HG02678 (cell line): Measurements from ENCODE around the gene LSMEM2.
"Not testable (repeated sequence)": the region's sequence is repeated elsewhere in the genome, so short reads cannot be mapped to it uniquely, and the experiment has no call there.

Experiments used
- ATAC-seq: cut with Tn5 transposase; IDR thresholded peaks from one replicate; pipeline ENCODE4 v1.9.1; 2021; ENCODE audit warnings: mild to moderate bottlenecking, moderate library complexity; ENCODE audit not compliant: unreplicated experiment

Gene LSMEM2

GRCh38 chr3:50264383-50264963 is 14.4 kb upstream of the LSMEM2 start:
- no peak for ATAC-seq

GRCh38 chr3:50264964-50265485 is 13.9 kb upstream of the LSMEM2 start:
- ATAC-seq, result no peak

- ATAC-seq, result no peak
Measured at GRCh38 chr3:50265571-50265970, 13.3 kb upstream of the LSMEM2 start.

GRCh38 chr3:50266017-50266416 is 12.9 kb upstream of the LSMEM2 start:
- no peak for ATAC-seq

GRCh38 chr3:50266836-50267235 is 12.1 kb upstream of the LSMEM2 start:
- ATAC-seq, result no peak

- no peak for ATAC-seq
Measured at GRCh38 chr3:50267280-50267913, 11.5 kb upstream of the LSMEM2 start.

- no peak for ATAC-seq
Measured at GRCh38 chr3:50268276-50268675, 10.6 kb upstream of the LSMEM2 start.

- ATAC-seq, result no peak
Measured at GRCh38 chr3:50268703-50269451, 10.0 kb upstream of the LSMEM2 start, which contains the start of gene SEMA3B. Gene SEMA3B, plus strand, starts transcription at chr3:50269147. Its CDS starts 94 bp downstream, at chr3:50269241.

- ATAC-seq, result no peak
Measured at GRCh38 chr3:50269460-50269859, 9.4 kb upstream of the LSMEM2 start.

GRCh38 chr3:50269977-50270413 is 8.9 kb upstream of the LSMEM2 start:
- no peak for ATAC-seq

- no peak for ATAC-seq
Measured at GRCh38 chr3:50270422-50271224, 8.3 kb upstream of the LSMEM2 start.

- ATAC-seq, result no peak
Measured at GRCh38 chr3:50271314-50271936, 7.5 kb upstream of the LSMEM2 start.

- ATAC-seq, result not testable (repeated sequence)
Measured at GRCh38 chr3:50272538-50272910, 6.4 kb upstream of the LSMEM2 start.

- peak; percentile 83 for ATAC-seq
Measured at GRCh38 chr3:50272911-50273688, 5.8 kb upstream of the LSMEM2 start.

GRCh38 chr3:50273689-50274065 is 5.2 kb upstream of the LSMEM2 start:
- ATAC-seq, result no peak

- no peak for ATAC-seq
Measured at GRCh38 chr3:50274371-50275104, 4.3 kb upstream of the LSMEM2 start.

GRCh38 chr3:50275141-50275995 is 3.5 kb upstream of the LSMEM2 start:
- ATAC-seq, result no peak
